H9 (cell line): ENCODE measurements around the gene COL3A1. TPM values are rescaled to one million over a fixed set of nuclear protein-coding genes. Genes with fewer than 3 reads are reported as not detected.

Source experiments
- DNase-seq: peaks from one replicate; pipeline ENCODE4 v3.0.0-alpha.2; 2017
- H2AFZ ChIP-seq: one replicate; pipeline ENCODE4 v1.6.1; 2013; ENCODE audit warnings: mild to moderate bottlenecking, low read length, control low read depth, moderate library complexity
- H2AK5ac ChIP-seq: 2 replicates; pipeline ENCODE4 v1.6.1; 2013; ENCODE audit warnings: low read length, control low read depth, mixed read lengths; ENCODE audit not compliant: insufficient read length
- H2BK120ac ChIP-seq: one replicate; pipeline ENCODE4 v1.6.1; 2013; ENCODE audit warnings: low read depth, mild to moderate bottlenecking, low read length, control low read depth, inconsistent platforms; ENCODE audit not compliant: poor library complexity, severe bottlenecking
- H2BK12ac ChIP-seq: 2 replicates; pipeline ENCODE4 v1.6.1; 2013; ENCODE audit warnings: low read length, control low read depth, mixed read lengths, low read depth; ENCODE audit not compliant: insufficient read length
- H2BK15ac ChIP-seq: 2 replicates; pipeline ENCODE4 v1.6.1; 2013; ENCODE audit warnings: low read depth, low read length, control low read depth
- H2BK20ac ChIP-seq: one replicate; pipeline ENCODE4 v1.6.1; 2013; ENCODE audit warnings: low read depth, mild to moderate bottlenecking, low read length, control low read depth, inconsistent platforms; ENCODE audit not compliant: poor library complexity, severe bottlenecking
- H2BK5ac ChIP-seq: 2 replicates; pipeline ENCODE4 v1.6.1; 2013; ENCODE audit warnings: low read length, control low read depth, mixed read lengths; ENCODE audit not compliant: insufficient read length
- H3K14ac ChIP-seq: 2 replicates; pipeline ENCODE4 v1.6.1; 2013; ENCODE audit warnings: low read length, control low read depth; ENCODE audit not compliant: insufficient read depth
- H3K18ac ChIP-seq: 2 replicates; pipeline ENCODE4 v1.6.1; 2013; ENCODE audit warnings: low read depth, mild to moderate bottlenecking, mixed read lengths, low read length, control low read depth; ENCODE audit not compliant: insufficient read length
- H3K23ac ChIP-seq: 2 replicates; pipeline ENCODE4 v1.6.1; 2013; ENCODE audit warnings: low read length, control low read depth, mixed read lengths, low read depth; ENCODE audit not compliant: insufficient read length
- H3K23me2 ChIP-seq: 2 replicates; pipeline ENCODE4 v1.6.1; 2013; ENCODE audit warnings: low read depth, mild to moderate bottlenecking, mixed read lengths, low read length, control low read depth; ENCODE audit not compliant: insufficient read length, poor library complexity, severe bottlenecking
- H3K27ac ChIP-seq: 2 replicates; pipeline ENCODE4 v1.5.1; 2013; ENCODE audit warnings: low read length, control low read depth, mixed read lengths, low read depth; ENCODE audit not compliant: insufficient read length
- H3K27me3 ChIP-seq: 2 replicates; pipeline ENCODE4 v1.6.1; 2013; ENCODE audit warnings: low read length, control low read depth, inconsistent platforms; ENCODE audit not compliant: insufficient read depth
- H3K4ac ChIP-seq: 2 replicates; pipeline ENCODE4 v1.6.1; 2013; ENCODE audit warnings: low read depth, mild to moderate bottlenecking, control low read depth, inconsistent platforms, low read length, moderate library complexity
- H3K4me1 ChIP-seq: 2 replicates; pipeline ENCODE4 v1.6.1; 2013; ENCODE audit warnings: low read length, control low read depth, inconsistent platforms; ENCODE audit not compliant: insufficient read depth
- H3K4me2 ChIP-seq: 2 replicates; pipeline ENCODE4 v1.6.1; 2013; ENCODE audit warnings: low read length, control low read depth, mixed read lengths; ENCODE audit not compliant: insufficient read length, insufficient read depth
- H3K56ac ChIP-seq: 2 replicates; pipeline ENCODE4 v1.6.1; 2013; ENCODE audit warnings: low read depth, mild to moderate bottlenecking, mixed read lengths, low read length, control low read depth; ENCODE audit not compliant: insufficient read length
- H3K79me1 ChIP-seq: 2 replicates; pipeline ENCODE4 v1.6.1; 2013; ENCODE audit warnings: low read depth, mild to moderate bottlenecking, moderate library complexity, low read length, control low read depth, inconsistent platforms; ENCODE audit not compliant: insufficient read depth, poor library complexity, severe bottlenecking
- H3K79me2 ChIP-seq: 2 replicates; pipeline ENCODE4 v1.6.1; 2013; ENCODE audit warnings: low read length, control low read depth, inconsistent platforms; ENCODE audit not compliant: insufficient read depth
- H3K9ac ChIP-seq: 2 replicates; pipeline ENCODE4 v1.6.1; 2013; ENCODE audit warnings: low read length, control low read depth, mixed read lengths; ENCODE audit not compliant: insufficient read length; ENCODE audit errors: extremely low read depth
- H3K9me3 ChIP-seq: one replicate; pipeline ENCODE4 v1.6.1; 2013; ENCODE audit warnings: low read depth, low read length, inconsistent platforms; ENCODE audit not compliant: control insufficient read depth
- H3T11ph ChIP-seq: one replicate; pipeline ENCODE4 v1.6.1; 2013; ENCODE audit warnings: mild to moderate bottlenecking, low read length, control low read depth, inconsistent platforms
- H4K20me1 ChIP-seq: one replicate; pipeline ENCODE4 v1.6.1; 2013; ENCODE audit not compliant: control insufficient read depth, insufficient read length, insufficient read depth
- H4K5ac ChIP-seq: 2 replicates; pipeline ENCODE4 v1.6.1; 2013; ENCODE audit warnings: low read depth, mild to moderate bottlenecking, mixed read lengths, low read length, control low read depth; ENCODE audit not compliant: insufficient read length
- H4K8ac ChIP-seq: replicated peaks from 2 replicates; pipeline ENCODE4 v1.6.1; 2013; ENCODE audit warnings: low read length, control low read depth, mixed read lengths, low read depth; ENCODE audit not compliant: insufficient read length
- H4K91ac ChIP-seq: 2 replicates; pipeline ENCODE4 v1.6.1; 2013; ENCODE audit warnings: low read depth, mild to moderate bottlenecking, moderate library complexity, mixed read lengths, low read length, control low read depth; ENCODE audit not compliant: insufficient read length
- H3K27ac Mint-ChIP-seq, 3 experiments: 2 replicates in 2 of 3; 3 replicates in 1 of 3; pipeline ENCODE4 v1.8.0; 2020 to 2021; ENCODE audit warnings: mixed read lengths in 3 of 3, mild to moderate bottlenecking in 1 of 3, moderate library complexity in 1 of 3
- H3K27me3 Mint-ChIP-seq: 2 replicates; pipeline ENCODE4 v1.8.0; 2021; ENCODE audit warnings: low read depth, mild to moderate bottlenecking, moderate library complexity, mixed read lengths
- H3K36me3 Mint-ChIP-seq, 3 experiments: 2 replicates in 2 of 3; 3 replicates in 1 of 3; pipeline ENCODE4 v1.8.0; 2020 to 2021; ENCODE audit warnings: low read depth in 3 of 3, mixed read lengths in 3 of 3; ENCODE audit not compliant: insufficient read depth in 1 of 3
- H3K4me1 Mint-ChIP-seq, 2 experiments: 2 replicates each; pipeline ENCODE4 v1.8.0; 2020; ENCODE audit warnings: mixed read lengths in 2 of 2
- H3K4me3 Mint-ChIP-seq, 2 experiments: 2 replicates in 1 of 2; 3 replicates in 1 of 2; pipeline ENCODE4 v1.8.0; 2020 to 2021; ENCODE audit warnings: mild to moderate bottlenecking in 2 of 2, mixed read lengths in 2 of 2, moderate library complexity in 1 of 2
- H3K9me3 Mint-ChIP-seq, 2 experiments: 2 replicates in 1 of 2; 3 replicates in 1 of 2; pipeline ENCODE4 v1.8.0; 2020; ENCODE audit warnings: mild to moderate bottlenecking in 2 of 2, mixed read lengths in 2 of 2, moderate library complexity in 1 of 2
- WGBS: extraction: QIAGEN DNeasy Blood & Tissue Kit; methylation state at CpG from one replicate; pipeline ENCODE4 v1.1.7; 2013; ENCODE audit warnings: missing lambda C conversion rate, low lambda C conversion rate, mixed read lengths; ENCODE audit not compliant: insufficient read length; ENCODE audit errors: extremely low coverage; 5-methylcytosine and 5-hydroxymethylcytosine counted together
- long read RNA-seq: library from polyadenylated mRNA; unstranded; transcript quantifications from one replicate; pipeline ENCODE4 v2.0.0, GENCODE V29; 2020
- total RNA-seq: library from RNA; stranded (reverse); gene quantifications from 2 replicates; pipeline ENCODE4 v1.2.1, GENCODE V29; 2021
- TF ChIP-seq, protein P1 (sequence below): fragments of 200-600 bp; sonication (generic); conservative IDR thresholded peaks from 3 replicates; pipeline ENCODE4 v1.8.0; 2021; ENCODE audit warnings: antibody characterized with exemption, mild to moderate bottlenecking

Gene COL3A1
- total RNA-seq, result not detected in 2 replicates
- long read RNA-seq, result 0 reads

DNA sequence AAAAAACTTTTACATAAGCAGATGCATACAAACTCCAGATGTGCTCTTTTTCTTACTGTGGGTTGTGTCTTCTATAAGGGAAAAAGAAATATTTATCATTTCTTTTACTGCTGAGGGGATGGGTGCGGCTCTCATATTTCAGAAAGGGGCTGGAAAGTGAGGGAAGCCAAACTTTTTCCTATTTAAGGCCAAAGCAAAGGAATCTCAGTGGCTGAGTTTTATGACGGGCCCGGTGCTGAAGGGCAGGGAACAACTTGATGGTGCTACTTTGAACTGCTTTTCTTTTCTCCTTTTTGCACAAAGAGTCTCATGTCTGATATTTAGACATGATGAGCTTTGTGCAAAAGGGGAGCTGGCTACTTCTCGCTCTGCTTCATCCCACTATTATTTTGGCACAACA, at the start of gene COL3A1:
Gene COL3A1 (plus strand): TSS at position 210 of the 400 bp plus-strand sequence. CDS start 117 bp downstream, at position 327.
- H3K36me3 Mint-ChIP-seq, result no peaks in the 10 kb centered on the region
- Histone ChIP-seq H3K27me3 (no peaks in the 10 kb centered on the region), H2BK120ac (no peak within 1 kb of the TSS), H3K23me2 (no peaks in the 10 kb centered on the region), H3K9ac (no peak within 1 kb of the TSS), H3K4me1 (no peaks in the 10 kb centered on the region; the same call in 1 of the 2 replicates), H2AFZ (no peak within 1 kb of the TSS), H2BK12ac (no peak within 1 kb of the TSS), H2BK5ac (no peak within 1 kb of the TSS), H3K79me1 (no peaks in the 10 kb centered on the region), H2BK15ac (no peak within 1 kb of the TSS), H3K9me3 (no peaks in the 10 kb centered on the region), H3K4me2 (no peak within 1 kb of the TSS), H4K20me1 (no peaks in the 10 kb centered on the region), H3K14ac (no peak within 1 kb of the TSS), H3K56ac (no peak within 1 kb of the TSS), H3K79me2 (no peaks in the 10 kb centered on the region), H4K91ac (no peak within 1 kb of the TSS), H2AK5ac (no peak within 1 kb of the TSS), H2BK20ac (no peak within 1 kb of the TSS), H3K4ac (no peak within 1 kb of the TSS), H3T11ph (no peak within 1 kb of the TSS), H3K27ac (no peak within 1 kb of the TSS), H3K18ac (no peak within 1 kb of the TSS), H4K8ac (no peak within 1 kb of the TSS), H3K23ac (no peak within 1 kb of the TSS), H4K5ac (no peak within 1 kb of the TSS)
- peaks cover 4% of the 10 kb centered on the region in 2 experiments; a peak in 3 of 4 replicates for H3K4me1 Mint-ChIP-seq
- TF ChIP-seq, protein P1, sequence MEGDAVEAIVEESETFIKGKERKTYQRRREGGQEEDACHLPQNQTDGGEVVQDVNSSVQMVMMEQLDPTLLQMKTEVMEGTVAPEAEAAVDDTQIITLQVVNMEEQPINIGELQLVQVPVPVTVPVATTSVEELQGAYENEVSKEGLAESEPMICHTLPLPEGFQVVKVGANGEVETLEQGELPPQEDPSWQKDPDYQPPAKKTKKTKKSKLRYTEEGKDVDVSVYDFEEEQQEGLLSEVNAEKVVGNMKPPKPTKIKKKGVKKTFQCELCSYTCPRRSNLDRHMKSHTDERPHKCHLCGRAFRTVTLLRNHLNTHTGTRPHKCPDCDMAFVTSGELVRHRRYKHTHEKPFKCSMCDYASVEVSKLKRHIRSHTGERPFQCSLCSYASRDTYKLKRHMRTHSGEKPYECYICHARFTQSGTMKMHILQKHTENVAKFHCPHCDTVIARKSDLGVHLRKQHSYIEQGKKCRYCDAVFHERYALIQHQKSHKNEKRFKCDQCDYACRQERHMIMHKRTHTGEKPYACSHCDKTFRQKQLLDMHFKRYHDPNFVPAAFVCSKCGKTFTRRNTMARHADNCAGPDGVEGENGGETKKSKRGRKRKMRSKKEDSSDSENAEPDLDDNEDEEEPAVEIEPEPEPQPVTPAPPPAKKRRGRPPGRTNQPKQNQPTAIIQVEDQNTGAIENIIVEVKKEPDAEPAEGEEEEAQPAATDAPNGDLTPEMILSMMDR, result no peak
- H3K27ac Mint-ChIP-seq, result no peak within 1 kb of the TSS
- H3K9me3 Mint-ChIP-seq, result no peaks in the 10 kb centered on the region
- DNase-seq, result no peak
- WGBS, result no CpG with 5 or more reads among the region's 4 CpGs
- no peaks in the 10 kb centered on the region for H3K27me3 Mint-ChIP-seq
- H3K4me3 Mint-ChIP-seq, result no peak within 1 kb of the TSS
